GM21576 (cell line): Measurements from ENCODE around the gene HSD3B7.
"Not testable (repeated sequence)": the region's sequence is repeated elsewhere in the genome, so short reads cannot be mapped to it uniquely, and the experiment has no call there.

Source experiments
- ATAC-seq: cut with Tn5 transposase; IDR thresholded peaks from one replicate; pipeline ENCODE4 v1.9.1; 2021; ENCODE audit warnings: mild to moderate bottlenecking, moderate library complexity; ENCODE audit not compliant: unreplicated experiment

Gene HSD3B7

DNA sequence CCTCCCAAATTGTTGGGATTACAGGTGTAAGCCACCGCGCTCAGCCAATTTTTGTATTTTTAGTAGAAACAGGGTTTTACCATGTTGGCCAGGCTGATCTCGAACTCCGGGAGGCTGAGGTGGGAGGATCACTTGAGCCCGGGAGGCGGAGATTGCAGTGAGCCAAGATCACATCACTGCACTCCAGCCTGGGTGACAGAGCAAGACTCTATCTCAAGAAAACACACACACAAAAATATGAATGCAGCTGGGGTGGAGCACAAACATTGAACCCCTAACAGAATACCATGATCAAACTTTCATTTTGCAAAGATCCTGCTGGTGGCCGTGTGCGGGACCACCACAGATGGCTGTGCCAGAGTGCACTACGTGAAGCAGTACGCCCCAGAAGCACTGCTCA lies 32.7 kb downstream of the HSD3B7 start:
- ATAC-seq, result not testable (repeated sequence)

DNA sequence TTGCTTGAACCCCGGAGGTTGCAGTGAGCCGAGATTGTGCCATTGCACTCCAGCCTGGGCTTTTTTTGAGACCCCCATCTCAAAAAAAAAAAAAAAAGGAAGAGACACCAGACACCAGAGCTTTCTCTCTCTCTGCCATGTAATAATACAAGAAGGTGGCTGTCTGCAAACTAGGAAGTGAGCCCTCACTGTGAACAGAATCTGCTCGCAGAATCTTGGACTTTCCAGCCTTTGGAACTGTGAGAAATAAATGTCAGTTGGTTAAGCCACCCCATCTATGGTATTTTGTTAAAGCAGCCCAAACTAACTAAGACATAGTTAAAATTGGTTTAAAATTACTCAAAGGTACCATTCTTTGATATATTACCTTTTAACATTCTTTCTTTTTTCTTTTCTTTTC lies 35.5 kb downstream of the HSD3B7 start:
- ATAC-seq, result no peak

DNA sequence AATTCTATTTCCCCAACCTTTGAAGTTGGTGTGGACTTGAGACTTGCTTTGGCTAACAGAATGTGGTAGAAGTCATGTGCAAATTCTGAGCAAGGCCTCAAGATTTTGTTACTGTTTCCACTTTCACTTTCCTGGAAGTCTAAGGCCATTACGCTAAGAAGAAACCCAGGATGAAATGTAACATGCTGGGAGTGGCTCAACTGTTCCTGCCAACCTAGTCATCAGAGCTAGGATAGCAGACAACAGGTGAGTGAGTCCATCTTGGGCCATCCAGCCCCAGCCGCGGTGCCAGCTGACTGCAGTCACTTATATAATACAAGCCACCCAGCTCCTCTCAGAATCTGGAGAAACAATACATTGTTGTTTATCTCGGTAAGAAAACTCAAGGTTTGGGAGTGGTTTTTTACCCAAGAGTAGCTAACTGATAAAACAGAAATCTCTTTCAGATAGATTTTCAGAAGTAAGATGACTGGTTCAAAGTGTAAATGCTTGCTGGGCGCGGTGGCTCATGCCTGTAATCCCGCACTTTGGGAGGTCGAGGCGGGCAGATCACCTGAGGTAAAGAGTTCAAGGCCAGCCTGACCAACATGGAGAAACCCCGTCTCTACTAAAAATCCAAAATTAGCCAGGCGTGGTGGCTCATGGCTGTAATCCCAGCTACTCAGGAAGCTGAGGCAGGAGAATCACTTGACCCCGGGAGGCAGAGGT lies 37.7 kb downstream of the HSD3B7 start:
- no peak for ATAC-seq

DNA sequence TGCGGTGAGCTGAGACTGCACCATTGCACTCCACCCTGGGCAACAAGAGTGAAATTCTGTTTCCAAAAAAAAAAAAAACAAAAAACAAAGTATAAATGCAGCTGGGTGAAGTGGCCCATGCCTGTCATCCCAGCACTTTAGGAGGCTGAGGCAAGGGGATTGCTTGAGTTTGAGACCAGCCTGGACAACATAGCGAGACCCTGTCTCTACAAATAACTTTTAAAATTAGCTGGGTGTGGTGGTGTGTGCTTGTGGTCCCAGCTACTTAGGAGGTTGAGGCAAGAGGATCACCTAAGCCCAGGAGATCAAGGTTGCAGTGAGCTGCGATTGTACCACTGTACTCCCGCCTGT lies 38.2 kb downstream of the HSD3B7 start:
- no peak for ATAC-seq

DNA sequence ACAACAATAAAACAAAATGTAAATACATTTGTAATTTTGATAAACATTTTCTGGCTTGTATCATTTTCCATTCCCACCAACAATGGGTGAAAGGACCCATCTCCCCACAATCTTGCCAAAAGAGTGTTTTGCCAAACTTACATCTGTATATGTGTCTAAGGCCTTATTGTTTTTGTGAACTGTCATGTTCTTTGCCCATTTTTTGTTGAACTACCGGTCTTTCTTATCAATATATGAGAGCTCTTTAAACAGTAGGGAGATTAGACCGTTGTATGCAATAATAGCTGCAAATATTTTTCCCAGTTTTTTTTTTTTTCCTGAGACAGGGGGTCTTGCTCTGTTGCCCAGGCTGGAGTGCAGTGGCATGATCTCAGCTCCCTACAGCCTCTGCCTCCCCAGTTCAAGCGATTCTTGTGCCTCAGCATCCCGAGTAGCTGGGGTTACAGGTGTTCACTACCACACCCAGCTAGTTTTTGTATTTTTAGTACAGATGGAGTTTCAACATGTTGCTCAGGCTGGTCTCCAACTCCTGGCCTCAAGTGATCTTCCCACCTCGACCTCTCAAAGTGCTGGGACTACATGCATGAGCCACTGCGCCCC lies 38.7 kb downstream of the HSD3B7 start:
- ATAC-seq, result no peak

DNA sequence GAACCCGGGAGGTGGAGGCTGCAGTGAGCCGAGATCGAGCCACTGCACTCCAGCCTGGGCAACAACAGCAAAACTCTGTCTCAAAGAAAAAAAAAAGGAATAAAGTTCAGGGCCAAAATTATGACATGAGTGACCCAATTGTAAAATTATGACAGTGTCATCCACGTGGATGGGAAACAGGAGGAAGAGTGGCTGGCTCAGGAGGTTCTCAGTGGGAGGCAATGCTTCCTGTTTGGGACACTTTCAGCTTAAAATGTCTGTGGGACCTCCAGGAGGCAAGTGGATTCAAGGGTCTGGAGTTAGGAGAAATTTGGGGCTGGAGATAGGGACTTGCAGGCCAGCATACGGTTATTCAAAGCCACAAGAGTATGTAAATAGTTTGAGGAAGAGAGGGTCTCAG lies 40.3 kb downstream of the HSD3B7 start:
- ATAC-seq, result no peak

DNA sequence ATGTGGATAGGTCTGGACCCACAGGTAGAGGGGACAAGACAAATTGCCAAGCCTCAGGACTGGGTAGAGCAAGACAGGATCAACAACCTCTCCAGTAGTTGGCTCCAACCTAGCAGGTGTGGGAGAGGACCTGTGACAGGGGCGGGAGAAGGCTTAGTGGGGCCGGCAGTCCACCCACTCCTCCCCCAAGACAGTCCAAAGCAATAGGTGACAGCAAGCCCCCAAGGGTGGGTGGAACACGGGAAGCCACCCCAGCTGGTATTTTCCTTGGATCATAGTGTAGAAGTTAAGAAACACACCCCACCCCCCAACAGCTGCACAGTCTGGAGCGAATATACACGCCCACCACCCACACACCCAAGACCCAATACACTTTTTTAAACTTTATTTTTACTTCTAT lies 44.3 kb downstream of the HSD3B7 start:
- ATAC-seq, result no peak

DNA sequence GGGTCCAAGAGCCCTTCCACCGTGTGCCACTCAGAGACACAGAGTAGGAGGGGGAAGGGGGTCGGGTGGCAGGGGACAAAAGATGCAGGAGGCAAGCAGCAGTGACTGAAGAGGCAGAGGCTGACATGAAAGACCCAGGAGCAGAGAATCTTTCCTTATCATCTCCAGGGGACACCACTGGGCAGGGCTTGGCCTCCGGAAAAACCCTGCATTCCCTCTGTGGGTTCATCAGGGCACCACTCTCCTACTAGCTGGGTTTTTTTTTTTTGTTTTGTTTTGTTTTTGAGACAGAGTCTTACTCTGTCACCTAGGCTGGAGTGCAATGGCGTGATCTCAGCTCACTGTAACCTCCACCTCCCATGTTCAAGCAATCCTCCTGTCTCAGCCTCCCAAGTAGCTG lies 46.3 kb downstream of the HSD3B7 start:
- no peak for ATAC-seq

DNA sequence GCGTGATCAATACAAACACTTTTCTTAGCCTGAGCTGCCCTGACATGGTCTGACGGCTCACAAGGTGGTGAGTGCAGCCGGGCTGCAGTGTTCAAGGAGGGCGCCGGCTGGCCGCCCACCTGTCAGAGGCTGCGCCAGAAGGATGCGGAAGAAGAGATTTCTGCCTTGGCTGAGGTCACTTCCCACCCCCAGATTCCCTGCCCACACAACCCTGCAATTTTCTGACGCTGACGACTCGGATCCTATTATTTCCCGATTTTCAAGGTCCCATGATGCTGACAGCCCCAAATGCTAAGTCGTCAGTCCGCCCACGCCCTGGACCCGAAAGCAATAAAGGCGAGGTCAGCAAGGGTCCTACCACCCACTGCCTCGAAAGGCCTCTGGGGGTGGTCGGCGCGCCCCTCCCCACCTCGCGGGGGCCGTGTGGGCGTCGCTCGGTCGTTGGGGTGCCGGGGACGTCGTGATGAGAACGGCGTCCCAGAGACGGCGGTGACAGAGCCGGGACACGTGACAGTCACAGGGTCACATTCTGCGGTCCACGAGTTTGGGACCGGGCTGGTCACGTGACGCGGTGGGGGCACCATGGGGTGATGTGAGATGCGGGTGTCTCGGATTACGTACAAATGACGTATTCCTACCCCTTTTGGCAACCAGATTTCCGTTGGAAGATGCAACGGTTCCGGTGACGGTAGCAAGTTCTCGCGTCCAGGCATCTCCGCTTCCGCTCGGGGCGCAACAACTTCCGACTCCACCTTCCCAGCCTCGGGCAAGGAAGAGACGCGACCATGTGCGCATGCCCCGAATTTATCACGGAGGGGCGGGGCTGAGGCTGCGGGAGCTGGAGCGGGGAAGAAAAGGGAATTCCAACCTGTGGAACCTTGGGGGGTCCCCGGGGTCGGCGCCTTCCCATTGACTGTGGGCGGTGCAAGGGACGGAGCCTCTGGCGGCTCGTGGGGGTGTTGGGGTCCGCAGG lies 48.0 kb downstream of the HSD3B7 start, which contains the start of gene STX4:
STX4 (plus strand) TSS at position 823 of the 973 bp plus-strand sequence. CDS start 248 bp downstream, outside the sequence.
- ATAC-seq, result peak; percentile 81

DNA sequence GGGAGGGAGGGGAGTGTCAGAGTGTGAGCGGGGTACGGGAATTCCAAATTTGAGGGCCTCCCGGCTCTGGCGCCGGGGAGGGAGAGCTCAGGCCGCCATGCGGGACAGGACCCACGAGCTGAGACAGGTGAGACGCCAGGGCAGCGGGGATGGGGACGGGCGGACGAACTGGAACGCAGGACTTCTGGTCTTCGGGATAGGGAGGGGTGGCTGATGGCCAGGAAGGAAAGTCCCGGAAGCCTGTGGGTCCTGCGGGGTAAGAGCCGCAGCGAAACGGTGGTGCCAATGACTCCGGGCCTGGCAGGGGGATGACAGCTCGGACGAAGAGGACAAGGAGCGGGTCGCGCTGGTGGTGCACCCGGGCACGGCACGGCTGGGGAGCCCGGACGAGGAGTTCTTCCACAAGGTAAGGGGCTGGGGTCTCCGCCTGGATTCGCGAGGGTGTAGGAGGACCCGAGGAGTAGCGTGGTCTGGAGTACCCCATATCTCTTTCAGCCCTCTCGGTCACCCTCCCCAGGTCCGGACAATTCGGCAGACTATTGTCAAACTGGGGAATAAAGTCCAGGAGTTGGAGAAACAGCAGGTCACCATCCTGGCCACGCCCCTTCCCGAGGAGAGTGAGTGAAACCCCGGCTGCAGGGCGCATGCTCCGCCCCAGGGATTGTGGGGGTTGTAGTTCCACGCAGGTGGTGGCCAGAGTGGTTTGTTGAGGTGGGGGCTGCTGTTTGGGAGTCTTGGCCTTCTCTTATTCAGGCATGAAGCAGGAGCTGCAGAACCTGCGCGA lies 48.9 kb downstream of the HSD3B7 start:
- ATAC-seq, result peak; percentile 44

DNA sequence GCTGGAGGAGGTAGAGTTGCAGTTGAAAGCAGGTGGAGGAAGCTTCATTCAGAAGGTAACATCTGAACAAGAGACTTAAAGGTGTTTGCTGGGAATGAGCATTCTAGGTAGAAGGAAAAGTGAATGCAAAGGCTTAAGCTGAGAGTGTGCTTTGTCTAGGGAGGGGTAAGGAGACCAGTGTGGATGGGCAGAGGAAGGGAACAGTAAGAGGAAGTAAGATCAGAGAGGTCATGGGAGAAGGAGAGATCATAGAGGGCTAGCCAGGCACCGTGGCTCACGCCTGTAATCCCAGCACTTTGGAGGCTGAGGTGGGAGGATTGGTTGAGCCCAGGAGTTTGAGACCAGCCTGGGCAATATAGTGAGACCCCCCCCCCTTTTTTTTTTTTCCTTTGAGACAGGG lies 51.7 kb downstream of the HSD3B7 start:
- no peak for ATAC-seq
